Measurements from ENCODE around the gene PSMD1. TPM values are rescaled to one million over a fixed set of nuclear protein-coding genes. Genes with fewer than 3 reads are reported as not detected.

The PSMD1 gene
- total RNA-seq, 2 donors from 2014 or later, result 74.1 to 114 TPM

DNA sequence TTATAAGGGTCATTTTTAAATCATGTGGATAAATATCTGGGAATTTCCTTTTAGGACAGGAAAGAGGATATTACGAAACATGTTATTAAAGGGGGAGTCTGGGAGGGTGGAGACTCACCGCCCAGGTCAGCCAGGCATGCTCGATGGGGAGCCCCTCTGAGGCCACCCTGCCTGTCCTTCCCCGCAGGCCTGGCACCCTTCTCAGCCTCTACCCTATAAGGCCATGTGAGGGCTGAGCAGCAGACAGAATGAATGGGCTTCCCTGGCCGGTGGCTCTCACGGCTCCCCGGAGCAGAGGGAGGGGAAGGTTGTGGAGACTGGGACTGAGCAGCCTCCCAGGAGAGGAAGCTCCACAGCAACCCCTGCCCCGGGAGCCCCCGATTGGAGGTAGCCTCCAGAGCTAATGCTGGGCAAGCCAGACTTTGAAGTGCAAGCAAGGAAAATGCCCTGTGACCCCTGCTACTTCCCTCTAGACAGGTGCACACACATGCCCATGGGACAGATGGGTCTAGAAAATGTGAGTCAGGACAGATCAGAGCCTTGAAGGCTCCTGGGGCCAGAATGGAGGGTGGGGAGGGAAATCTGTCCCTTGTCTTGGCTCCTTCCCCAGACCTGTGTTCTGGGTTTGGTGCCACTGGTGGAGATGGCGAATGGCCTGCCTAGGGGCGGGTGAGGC, 128.5 kb downstream of the PSMD1 start:
- no peak for DNase-seq
- no peak overlapping the region for H3K27ac ChIP-seq
- H3K9me3 ChIP-seq, result no peaks in the 10 kb centered on the region
- H3K27me3 ChIP-seq, result no peaks in the 10 kb centered on the region
- no peaks in the 10 kb centered on the region for H3K36me3 ChIP-seq
- no peak overlapping the region for H3K9ac ChIP-seq (ENCODE audit: low read depth in 2 of 2, low read length in 2 of 2)
- no peak overlapping the region for H3K4me3 ChIP-seq
- H3K4me1 ChIP-seq, result no peaks in the 10 kb centered on the region
- TF ChIP-seq, protein P1, sequence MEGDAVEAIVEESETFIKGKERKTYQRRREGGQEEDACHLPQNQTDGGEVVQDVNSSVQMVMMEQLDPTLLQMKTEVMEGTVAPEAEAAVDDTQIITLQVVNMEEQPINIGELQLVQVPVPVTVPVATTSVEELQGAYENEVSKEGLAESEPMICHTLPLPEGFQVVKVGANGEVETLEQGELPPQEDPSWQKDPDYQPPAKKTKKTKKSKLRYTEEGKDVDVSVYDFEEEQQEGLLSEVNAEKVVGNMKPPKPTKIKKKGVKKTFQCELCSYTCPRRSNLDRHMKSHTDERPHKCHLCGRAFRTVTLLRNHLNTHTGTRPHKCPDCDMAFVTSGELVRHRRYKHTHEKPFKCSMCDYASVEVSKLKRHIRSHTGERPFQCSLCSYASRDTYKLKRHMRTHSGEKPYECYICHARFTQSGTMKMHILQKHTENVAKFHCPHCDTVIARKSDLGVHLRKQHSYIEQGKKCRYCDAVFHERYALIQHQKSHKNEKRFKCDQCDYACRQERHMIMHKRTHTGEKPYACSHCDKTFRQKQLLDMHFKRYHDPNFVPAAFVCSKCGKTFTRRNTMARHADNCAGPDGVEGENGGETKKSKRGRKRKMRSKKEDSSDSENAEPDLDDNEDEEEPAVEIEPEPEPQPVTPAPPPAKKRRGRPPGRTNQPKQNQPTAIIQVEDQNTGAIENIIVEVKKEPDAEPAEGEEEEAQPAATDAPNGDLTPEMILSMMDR (IDR thresholded peaks at IDR 0.05), result no peak
- intact Hi-C loops (cut with DNase I), result no loop called here

DNA sequence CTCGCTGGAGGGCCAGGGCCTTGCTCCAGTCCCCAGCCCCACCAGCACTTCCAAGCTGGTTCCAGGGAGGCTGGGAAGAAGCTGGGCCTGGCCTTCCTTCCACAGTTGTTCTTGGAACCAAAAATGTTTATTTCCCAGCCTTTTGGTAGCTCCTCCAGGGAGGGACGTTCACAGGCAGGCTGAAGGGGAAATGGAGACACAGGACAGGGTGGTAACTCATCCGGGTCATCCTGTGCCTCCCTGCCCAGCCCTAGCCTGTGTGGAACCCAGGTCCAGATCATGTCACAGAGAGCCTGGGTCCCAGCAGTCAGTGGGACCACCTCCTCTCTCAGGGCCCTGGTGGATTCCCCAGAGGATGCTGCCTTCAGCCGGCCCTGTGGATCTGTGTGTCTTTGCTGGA, 129.2 kb downstream of the PSMD1 start:
- H3K36me3 ChIP-seq, result no peaks in the 10 kb centered on the region
- no peak overlapping the region for H3K9ac ChIP-seq (ENCODE audit: low read depth in 2 of 2, low read length in 2 of 2)
- no peak overlapping the region for H3K27ac ChIP-seq
- intact Hi-C loops (cut with DNase I), result no loop called here
- no peak overlapping the region for H3K4me3 ChIP-seq
- H3K4me1 ChIP-seq, result no peaks in the 10 kb centered on the region
- TF ChIP-seq, protein P1 (IDR thresholded peaks at IDR 0.05), result no peak
- no peaks in the 10 kb centered on the region for H3K9me3 ChIP-seq
- peaks cover 4% of the 10 kb centered on the region for H3K27me3 ChIP-seq
- DNase-seq, result no peak

DNA sequence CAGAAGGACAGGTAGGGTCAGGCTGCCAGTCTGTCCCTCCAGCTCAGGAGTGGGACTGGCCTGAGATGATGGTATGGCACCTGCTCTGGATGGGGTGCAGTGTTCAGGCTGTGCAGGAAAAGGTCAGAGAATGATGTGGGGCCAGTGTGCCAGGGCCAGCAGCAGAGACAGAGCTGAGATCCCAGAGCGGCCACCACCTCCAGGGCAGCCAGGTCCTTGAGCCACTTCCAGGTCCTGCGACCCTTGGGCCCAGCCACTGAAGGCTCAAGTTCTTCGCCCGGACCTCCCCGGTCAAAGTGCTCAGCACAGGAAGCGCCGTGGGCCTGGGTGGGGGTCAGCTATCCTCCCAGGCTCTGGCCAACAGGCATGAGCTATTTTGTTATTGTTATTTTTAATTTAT, 129.7 kb downstream of the PSMD1 start:
- no peak for DNase-seq
- peaks cover 4% of the 10 kb centered on the region for H3K27me3 ChIP-seq
- TF ChIP-seq, protein P1 (IDR thresholded peaks at IDR 0.05), result no peak
- no peak overlapping the region for H3K9ac ChIP-seq (ENCODE audit: low read depth in 2 of 2, low read length in 2 of 2)
- no peak overlapping the region for H3K27ac ChIP-seq
- H3K4me1 ChIP-seq, result no peaks in the 10 kb centered on the region
- no peaks in the 10 kb centered on the region for H3K9me3 ChIP-seq
- no peaks in the 10 kb centered on the region for H3K36me3 ChIP-seq
- no peak overlapping the region for H3K4me3 ChIP-seq
- intact Hi-C loops (cut with DNase I), result no loop called here

DNA sequence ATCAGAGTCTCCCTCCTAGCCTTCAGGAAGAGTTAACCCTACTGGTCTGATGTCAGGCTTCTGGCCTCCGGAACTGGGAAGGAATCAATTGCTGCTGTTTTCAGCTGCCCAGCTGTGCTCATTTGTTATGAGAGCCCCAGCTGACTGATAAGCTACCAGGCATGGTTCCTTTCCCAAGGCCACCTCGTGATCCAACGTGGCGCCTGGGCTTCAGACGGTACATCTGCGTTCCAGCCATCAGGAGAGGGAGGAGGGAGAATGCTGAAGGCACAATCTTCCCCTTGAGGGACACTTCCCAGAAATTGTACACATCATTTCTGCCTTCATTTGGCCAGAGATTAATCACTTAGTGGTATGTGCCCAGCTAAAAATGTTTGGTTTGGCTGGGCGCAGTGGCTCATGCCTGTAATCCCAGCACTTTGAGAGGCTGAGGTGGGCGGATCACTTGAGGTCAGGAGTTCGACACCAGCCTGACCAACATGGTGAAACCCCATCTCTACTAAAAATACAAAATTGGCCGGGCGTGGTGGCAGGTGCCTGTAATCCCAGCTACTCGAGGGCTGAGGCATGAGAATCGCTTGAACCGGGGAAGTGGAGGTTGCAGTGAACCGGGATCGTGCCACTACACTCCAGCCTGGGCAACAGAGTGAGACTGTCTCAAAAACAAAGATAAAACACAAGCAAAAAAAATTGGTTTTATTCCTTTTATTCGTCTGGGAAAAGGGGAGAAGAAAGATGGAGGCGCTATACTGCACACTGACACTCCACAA, 131.3 kb downstream of the PSMD1 start:
- Histone ChIP-seq H3K4me3 (no peak overlapping the region), H3K9ac (ENCODE audit: low read depth in 2 of 2, low read length in 2 of 2) (no peak overlapping the region), H3K9me3 (no peaks in the 10 kb centered on the region), H3K27ac (no peak overlapping the region), H3K36me3 (no peaks in the 10 kb centered on the region), H3K27me3 (peaks cover 4% of the 10 kb centered on the region), H3K4me1 (no peaks in the 10 kb centered on the region)
- no peak for DNase-seq
- intact Hi-C loops (cut with DNase I), result no loop called here
- TF ChIP-seq, protein P1 (IDR thresholded peaks at IDR 0.05), result no peak

DNA sequence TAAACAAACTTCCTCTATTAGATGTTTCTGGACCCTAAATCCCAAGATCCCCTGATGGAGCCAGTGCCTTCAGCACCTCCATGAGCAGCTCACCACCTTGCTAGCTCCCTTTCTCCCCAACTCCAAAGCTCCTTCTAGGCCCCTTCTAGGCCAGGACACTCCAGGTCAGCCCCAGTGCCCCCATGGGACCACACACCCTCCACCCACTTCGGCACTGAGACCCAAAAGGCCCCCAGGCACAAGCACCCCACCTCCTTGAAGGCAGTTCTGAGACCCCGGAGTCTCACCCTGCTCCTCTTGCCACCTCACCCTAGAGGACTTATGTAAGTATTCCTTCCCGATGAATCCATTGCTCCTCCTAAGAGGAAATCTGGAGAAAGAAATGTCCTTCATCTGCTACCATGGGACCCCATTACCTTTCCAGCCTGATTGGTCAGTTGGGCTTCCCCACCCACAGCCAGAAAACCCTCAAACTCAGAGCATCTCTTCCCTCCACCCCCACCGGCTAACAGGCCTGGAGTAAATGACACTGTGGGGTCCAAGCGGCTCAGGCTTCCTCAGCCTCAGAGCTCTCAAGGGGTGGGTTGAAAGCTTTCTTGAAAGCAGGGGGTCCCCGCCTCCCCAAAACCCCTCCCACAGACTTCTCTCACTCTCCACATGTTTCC, 132.0 kb downstream of the PSMD1 start:
- Histone ChIP-seq H3K27ac (no peak overlapping the region), H3K36me3 (no peaks in the 10 kb centered on the region), H3K27me3 (peaks cover 4% of the 10 kb centered on the region), H3K4me3 (no peak overlapping the region), H3K4me1 (no peaks in the 10 kb centered on the region), H3K9me3 (no peaks in the 10 kb centered on the region), H3K9ac (ENCODE audit: low read depth in 2 of 2, low read length in 2 of 2) (no peak overlapping the region)
- TF ChIP-seq, protein P1 (IDR thresholded peaks at IDR 0.05), result no peak
- intact Hi-C loops (cut with DNase I), result no loop called here
- no peak for DNase-seq
